Pancreas (tissue), 10 donors: Measurements from ENCODE around the gene CLNK. TPM values are rescaled to one million over a fixed set of nuclear protein-coding genes. Genes with fewer than 3 reads are reported as not detected.
A peak's percentile ranks its signal among the peaks of the same experiment; 100 is the strongest.

Experiments used
- ATAC-seq, 4 donors: fragments of 200-7000 bp; cut with Tn5 transposase; one replicate each; pipeline versions ENCODE4 v1.8.0 to v1.9.1; 2020; ENCODE audit warnings: mild to moderate bottlenecking in 4 of 4, moderate library complexity in 4 of 4
- DNase-seq, 6 donors: peaks; one replicate each; pipeline ENCODE4 v3.0.0-alpha.2; 2020
- FAIRE-seq: peaks from 2 replicates; lab custom pipeline; 2012; peaks lifted over from hg19 to GRCh38; lab: Jason Lieb, UNC
- H3K27ac ChIP-seq, 4 donors: fragments of 200-600 bp; sonication (generic); 1 replicate in 3 of 4; 2 replicates in 1 of 4; pipeline versions ENCODE4 v1.5.0 to v1.8.0; 2020
- H3K27me3 ChIP-seq, 4 donors: fragments of 200-600 bp; one replicate each; pipeline ENCODE4 v1.8.0; 2021
- H3K36me3 ChIP-seq, 3 donors: fragments of 200-600 bp; sonication (generic) in 1 of 3; one replicate each; pipeline versions ENCODE4 v1.5.0 to v1.8.0; 2020 to 2021
- H3K4me1 ChIP-seq, 3 donors: fragments of 200-600 bp; one replicate each; pipeline ENCODE4 v1.8.0; 2021
- H3K4me3 ChIP-seq, 4 donors: fragments of 200-600 bp; sonication (generic) in 2 of 4; one replicate each; pipeline versions ENCODE4 v1.5.0 to v1.8.0; 2020 to 2021
- H3K9me3 ChIP-seq, 4 donors: fragments of 200-600 bp; one replicate each; pipeline ENCODE4 v1.8.0; 2021
- WGBS, 2 donors: extraction: QIAGEN DNeasy Blood & Tissue Kit; methylation state at CpG; one replicate each; pipeline ENCODE4 v1.1.7; 2013; 5-methylcytosine and 5-hydroxymethylcytosine counted together
- intact Hi-C, 3 donors: fragments of 100-400 bp; cut with DNase I; formaldehyde crosslinking; loops; one replicate each; pipeline versions ENCODE4 v1.11.1 to v1.14.2; 2022
- polyA plus RNA-seq, 2 donors: library from polyadenylated mRNA; stranded (reverse); fragments of 200-250 nt; gene quantifications; one replicate each; pipeline ENCODE4 v1.2.3, GENCODE V29; 2013
- total RNA-seq, 6 donors: library from RNA; stranded (reverse); fragmentation: NEBNext Ultra II Directional in 4 of 6; extraction: Animal tissue kit (Norgen Biotek cat#: 25700) in 4 of 6; gene quantifications; one replicate each; pipeline versions ENCODE4 v1.2.1 to v1.2.4, GENCODE V29; 2021 to 2023
- TF ChIP-seq, protein P1 (sequence below), 4 donors: fragments of 200-600 bp; sonication (generic) in 3 of 4; IDR thresholded peaks; one replicate each; pipeline versions ENCODE4 v1.5.0 to v1.8.0; 2021; ENCODE audit warnings: antibody characterized with exemption in 4 of 4
- donor health status: healthy with polysubstance abuse.
- donor health status: DM: no; HTN: no; CAD: no; lungs with moderate emphysema.
- donor health status: DM: no; HTN: no; CAD: no.
- donor health status: control.
- donor health status: control.
- donor health status: Bipolar disorder and iron deficiency.
- donor health status: DM: yes; HTN: yes; CAD: no.
- donor health status: DM: no; HTN: no; CAD: no.
- donor health status: DM: no; HTN: no; CAD: no.
- donor health status: DM: yes; HTN: yes; CAD: no.

Gene CLNK
- total and polyA plus RNA-seq, 8 donors: 0.02 to 0.19 (median 0.09) TPM; not detected in 2

DNA sequence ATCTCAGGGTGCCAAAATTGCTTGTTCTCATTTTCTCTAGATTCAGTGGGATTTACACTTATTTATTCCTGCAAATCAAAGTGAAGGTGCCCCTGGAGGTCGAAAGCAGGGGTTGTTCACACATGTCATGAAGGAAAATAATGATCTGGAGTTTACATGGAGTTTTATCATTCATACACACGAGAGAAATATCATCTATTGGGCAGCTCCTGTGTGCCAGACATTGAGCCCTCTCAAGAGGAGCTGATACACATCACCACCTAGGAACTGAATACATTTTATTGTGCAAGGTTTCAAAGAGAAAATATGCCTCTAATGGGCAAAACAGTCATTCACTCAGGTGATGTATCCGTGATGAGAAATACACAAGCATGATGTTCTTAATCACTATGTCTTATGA lies 23.5 kb downstream of the CLNK start:
- TF ChIP-seq, protein P1, sequence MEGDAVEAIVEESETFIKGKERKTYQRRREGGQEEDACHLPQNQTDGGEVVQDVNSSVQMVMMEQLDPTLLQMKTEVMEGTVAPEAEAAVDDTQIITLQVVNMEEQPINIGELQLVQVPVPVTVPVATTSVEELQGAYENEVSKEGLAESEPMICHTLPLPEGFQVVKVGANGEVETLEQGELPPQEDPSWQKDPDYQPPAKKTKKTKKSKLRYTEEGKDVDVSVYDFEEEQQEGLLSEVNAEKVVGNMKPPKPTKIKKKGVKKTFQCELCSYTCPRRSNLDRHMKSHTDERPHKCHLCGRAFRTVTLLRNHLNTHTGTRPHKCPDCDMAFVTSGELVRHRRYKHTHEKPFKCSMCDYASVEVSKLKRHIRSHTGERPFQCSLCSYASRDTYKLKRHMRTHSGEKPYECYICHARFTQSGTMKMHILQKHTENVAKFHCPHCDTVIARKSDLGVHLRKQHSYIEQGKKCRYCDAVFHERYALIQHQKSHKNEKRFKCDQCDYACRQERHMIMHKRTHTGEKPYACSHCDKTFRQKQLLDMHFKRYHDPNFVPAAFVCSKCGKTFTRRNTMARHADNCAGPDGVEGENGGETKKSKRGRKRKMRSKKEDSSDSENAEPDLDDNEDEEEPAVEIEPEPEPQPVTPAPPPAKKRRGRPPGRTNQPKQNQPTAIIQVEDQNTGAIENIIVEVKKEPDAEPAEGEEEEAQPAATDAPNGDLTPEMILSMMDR (IDR thresholded peaks at IDR 0.05): no peak
- no peak for FAIRE-seq
- Histone ChIP-seq H3K27ac (no peak overlapping the region), H3K4me3 (no peak overlapping the region), H3K36me3 (no peaks in the 10 kb centered on the region), H3K27me3 (no peaks in the 10 kb centered on the region), H3K4me1 (peaks cover 0 to 8% (median 0%) of the 10 kb centered on the region in 3 donors), H3K9me3 (no peaks in the 10 kb centered on the region)
- 42 to 59% methylated on average over 3 of the region's 3 CpGs for WGBS, 2 donors
- ATAC-seq: no peak
- DNase-seq: no peak
- intact Hi-C loops: no loop called here

DNA sequence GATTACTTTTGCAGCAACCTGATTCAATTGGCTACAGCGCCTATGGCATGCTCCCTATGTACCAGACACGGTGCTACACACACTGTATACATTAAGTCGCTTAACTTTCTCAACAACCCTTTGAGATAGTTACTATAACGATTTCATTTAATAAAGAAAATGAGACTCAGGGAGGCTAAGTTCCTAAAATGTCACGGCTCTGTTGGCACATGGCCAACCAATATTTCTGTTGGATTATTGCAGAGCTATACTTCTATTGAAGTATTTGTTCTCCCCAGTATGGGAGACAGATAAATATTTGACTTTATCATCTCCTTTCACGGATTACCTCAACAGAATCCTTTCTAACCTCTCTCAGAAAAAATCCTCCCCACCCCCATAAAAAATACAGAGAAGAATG lies 25.3 kb downstream of the CLNK start:
- Histone ChIP-seq H3K4me1 (peaks cover 0 to 8% (median 0%) of the 10 kb centered on the region in 3 donors), H3K36me3 (no peaks in the 10 kb centered on the region), H3K27me3 (no peaks in the 10 kb centered on the region), H3K9me3 (no peaks in the 10 kb centered on the region), H3K27ac (no peak overlapping the region), H3K4me3 (no peak overlapping the region)
- no peak for FAIRE-seq
- no peak for DNase-seq
- no peak for ATAC-seq
- 63 to 66% methylated on average over 6 of the region's 6 CpGs for WGBS, 2 donors
- TF ChIP-seq, protein P1 (IDR thresholded peaks at IDR 0.05): no peak
- intact Hi-C loops: no loop called here

DNA sequence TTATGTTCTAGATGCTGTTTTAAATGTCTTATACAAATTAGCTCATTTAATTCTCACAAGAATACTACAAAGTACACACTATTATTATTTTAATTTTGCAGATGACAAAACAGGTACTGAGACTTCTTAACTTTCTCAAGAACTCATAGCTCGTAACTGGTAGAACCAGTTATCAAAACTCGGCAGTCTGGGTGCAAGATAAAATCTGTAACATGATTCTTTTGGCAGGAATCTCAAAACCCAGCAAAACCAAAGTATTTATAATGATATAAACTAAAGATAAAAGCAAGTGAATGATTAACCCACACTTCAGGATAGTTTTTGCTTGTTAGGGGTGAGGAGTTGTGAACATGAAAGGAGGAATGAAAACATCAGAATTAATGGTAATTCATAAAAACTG lies 27.6 kb downstream of the CLNK start:
- ATAC-seq (peak in 3 of 4 donors; percentile 62 to 74 (median 72)), FAIRE-seq (no peak)
- TF ChIP-seq, protein P1 (IDR thresholded peaks at IDR 0.05): no peak

DNA sequence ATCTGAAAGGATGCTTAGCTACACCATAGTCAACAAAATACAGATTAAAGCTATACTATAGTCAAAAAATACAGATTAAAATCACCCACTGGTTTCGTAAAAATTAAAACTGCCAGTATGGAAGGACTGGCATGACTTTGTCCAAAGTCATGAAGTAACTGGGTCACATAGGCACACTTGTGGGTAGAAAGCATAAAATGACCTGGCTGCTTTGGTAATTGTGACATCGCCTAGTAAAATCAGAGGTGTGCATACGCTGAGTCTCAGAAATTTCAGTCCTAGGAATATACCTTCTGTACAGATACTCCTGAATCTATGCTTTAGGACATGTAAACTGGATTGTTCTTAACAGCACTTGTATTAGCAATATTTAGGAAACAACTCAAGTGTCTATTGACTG lies 28.1 kb downstream of the CLNK start:
- H3K4me3 ChIP-seq: no peak overlapping the region
- ATAC-seq (no peak), FAIRE-seq (no peak), DNase-seq (no peak)
- H3K4me1 ChIP-seq: peaks cover 0 to 8% (median 0%) of the 10 kb centered on the region in 3 donors
- H3K36me3 ChIP-seq: no peaks in the 10 kb centered on the region
- H3K27me3 ChIP-seq: no peaks in the 10 kb centered on the region
- peak overlapping the region in 2 of 4 donors; percentile 10 to 31 for H3K27ac ChIP-seq
- intact Hi-C loops: no loop called here
- TF ChIP-seq, protein P1 (IDR thresholded peaks at IDR 0.05): no peak
- WGBS, 2 donors: 79 to 92% methylated on average over 3 of the region's 3 CpGs
- H3K9me3 ChIP-seq: no peaks in the 10 kb centered on the region

More for the DNA sequence above, 27.6 kb downstream of the CLNK start:
- Histone ChIP-seq H3K4me3 (no peak overlapping the region), H3K36me3 (no peaks in the 10 kb centered on the region), H3K27ac (peak overlapping the region in 1 of 4 donors; percentile 10), H3K9me3 (no peaks in the 10 kb centered on the region), H3K27me3 (no peaks in the 10 kb centered on the region), H3K4me1 (peaks cover 0 to 8% (median 0%) of the 10 kb centered on the region in 3 donors)
- DNase-seq: no peak
- whole genome bisulfite sequencing, 2 donors: 10 to 17% methylated on average over 2 of the region's 2 CpGs
- intact Hi-C loops: no loop called here

DNA sequence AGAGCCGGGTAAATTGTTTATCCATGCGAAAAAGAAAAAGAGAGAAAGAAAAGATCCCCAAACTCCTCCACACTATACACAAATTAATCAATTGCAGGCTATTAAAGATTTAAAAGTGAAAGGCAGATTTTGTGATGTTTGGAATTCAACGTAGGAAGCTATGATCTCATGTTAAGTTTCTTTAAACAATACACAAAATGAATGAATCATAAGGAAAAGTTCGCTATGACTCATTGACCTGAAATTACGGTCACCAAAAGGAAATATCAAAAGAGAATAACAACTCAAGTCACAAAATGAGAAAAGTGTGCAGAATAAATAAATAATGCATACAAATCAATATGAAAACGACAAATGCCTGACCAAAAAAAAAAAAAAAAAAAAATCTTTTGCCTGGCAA lies 28.6 kb downstream of the CLNK start:
- TF ChIP-seq, protein P1 (IDR thresholded peaks at IDR 0.05): no peak
- FAIRE-seq (no peak), ATAC-seq (peak in 2 of 4 donors; percentile 24 to 43), DNase-seq (no peak)
- intact Hi-C loops: no loop called here
- Histone ChIP-seq H3K27me3 (no peaks in the 10 kb centered on the region), H3K9me3 (no peaks in the 10 kb centered on the region), H3K4me1 (peaks cover 0 to 8% (median 0%) of the 10 kb centered on the region in 3 donors), H3K4me3 (no peak overlapping the region), H3K27ac (peak overlapping the region in 1 of 4 donors; percentile 31), H3K36me3 (no peaks in the 10 kb centered on the region)
- WGBS, 2 donors: 44 to 57% methylated on average over 6 of the region's 6 CpGs
